HFF-Myc (cell line): ENCODE data around the gene SEMA5A.

Experiments used
- DNase-seq: peaks from one replicate; pipeline ENCODE4 v3.0.0-alpha.2; 2011; ENCODE audit warnings: low read depth; ENCODE audit errors: extremely low read depth
- H3K4me3 ChIP-seq: replicated peaks from 2 replicates; pipeline ENCODE4 v1.5.1; 2011; ENCODE audit warnings: low read depth, mild to moderate bottlenecking, control low read depth, low read length
- CTCF ChIP-seq: IDR thresholded peaks from 2 replicates; pipeline ENCODE4 v1.5.1; 2012; ENCODE audit warnings: mild to moderate bottlenecking, low read depth, low read length, control low read depth; ENCODE audit errors: missing control alignments

SEMA5A gene

GRCh38 chr5:9072701-9073100, 473.2 kb downstream of the SEMA5A start:
- TF ChIP-seq CTCF = no peak
- H3K4me3 ChIP-seq = no peak overlapping the region
- no peak for DNase-seq

- no peak for TF ChIP-seq CTCF
- no peak for DNase-seq
These were observed 474.4 kb downstream of the SEMA5A start for GRCh38 chr5:9071524-9071923.

GRCh38 chr5:9071074-9071473, 474.8 kb downstream of the SEMA5A start:
- DNase-seq = no peak
- no peak for TF ChIP-seq CTCF
- H3K4me3 ChIP-seq = no peak overlapping the region

More at GRCh38 chr5:9071524-9071923, 474.4 kb downstream of the SEMA5A start:
- H3K4me3 ChIP-seq = no peak overlapping the region

GRCh38 chr5:9069650-9070049, 476.2 kb downstream of the SEMA5A start:
- no peak for TF ChIP-seq CTCF
- no peak for DNase-seq
- H3K4me3 ChIP-seq = no peak overlapping the region

- no peak overlapping the region for H3K4me3 ChIP-seq
- no peak for DNase-seq
These were observed 478.7 kb downstream of the SEMA5A start for GRCh38 chr5:9067154-9067553.

GRCh38 chr5:9066349-9066748, 479.5 kb downstream of the SEMA5A start:
- no peak for TF ChIP-seq CTCF
- no peak overlapping the region for H3K4me3 ChIP-seq
- DNase-seq = no peak

More at GRCh38 chr5:9067154-9067553, 478.7 kb downstream of the SEMA5A start:
- TF ChIP-seq CTCF = no peak

GRCh38 chr5:9063615-9064245, 482.1 kb downstream of the SEMA5A start:
- H3K4me3 ChIP-seq = no peak overlapping the region
- no peak for TF ChIP-seq CTCF
- DNase-seq = no peak
